Brain microvascular endothelial cell (primary cell): ENCODE data around the gene MARS1.

Experiments used
- DNase-seq: peaks from one replicate; pipeline ENCODE4 v3.0.0-alpha.2; 2020
- H3K27ac ChIP-seq: fragments of 250-450 bp; sonication (Bioruptor Pico); 2 replicates; pipeline ENCODE4 v1.5.1; 2020; ENCODE audit warnings: mild to moderate bottlenecking, moderate library complexity
- H3K27me3 ChIP-seq: fragments of 250-450 bp; sonication (Bioruptor Pico); replicated peaks from 2 replicates; pipeline ENCODE4 v1.5.1; 2020; ENCODE audit warnings: mild to moderate bottlenecking
- H3K36me3 ChIP-seq: fragments of 250-450 bp; sonication (Bioruptor Pico); replicated peaks from 2 replicates; pipeline ENCODE4 v1.5.1; 2020; ENCODE audit warnings: mild to moderate bottlenecking
- H3K4me3 ChIP-seq: 2 replicates; pipeline ENCODE4 v1.5.1; 2011; ENCODE audit warnings: low read depth, mild to moderate bottlenecking, control low read depth, low read length, moderate library complexity
- CTCF ChIP-seq: IDR thresholded peaks from 2 replicates; pipeline ENCODE4 v1.5.1; 2011; ENCODE audit warnings: low read depth, mild to moderate bottlenecking, moderate library complexity, low read length, control low read depth, inconsistent platforms; ENCODE audit errors: missing control alignments
- in situ Hi-C: cut with HindIII; loops from 2 replicates; pipeline ENCODE4 v1.10.0; 2017; ENCODE audit warnings: low sequenced_read_pairs, low pct_ligation_motif_present

The MARS1 gene

GRCh38 chr12:57467212-57467874 is 20.5 kb upstream of the MARS1 start:
- in situ Hi-C loops, result no loop called here
- no peak for DNase-seq
- no peaks in the 10 kb centered on the region for H3K36me3 ChIP-seq
- H3K27ac ChIP-seq, result no peak overlapping the region
- peaks cover 11% of the 10 kb centered on the region for H3K27me3 ChIP-seq
- no peak for TF ChIP-seq CTCF
- no peak overlapping the region for H3K4me3 ChIP-seq

- DNase-seq, result no peak
- TF ChIP-seq CTCF, result no peak
- Histone ChIP-seq H3K27me3 (peaks cover 16% of the 10 kb centered on the region), H3K4me3 (no peak overlapping the region), H3K36me3 (no peaks in the 10 kb centered on the region), H3K27ac (no peak overlapping the region)
- in situ Hi-C loops, result no loop called here
Observed at GRCh38 chr12:57467915-57468314, 20.0 kb upstream of the MARS1 start.

DNA sequence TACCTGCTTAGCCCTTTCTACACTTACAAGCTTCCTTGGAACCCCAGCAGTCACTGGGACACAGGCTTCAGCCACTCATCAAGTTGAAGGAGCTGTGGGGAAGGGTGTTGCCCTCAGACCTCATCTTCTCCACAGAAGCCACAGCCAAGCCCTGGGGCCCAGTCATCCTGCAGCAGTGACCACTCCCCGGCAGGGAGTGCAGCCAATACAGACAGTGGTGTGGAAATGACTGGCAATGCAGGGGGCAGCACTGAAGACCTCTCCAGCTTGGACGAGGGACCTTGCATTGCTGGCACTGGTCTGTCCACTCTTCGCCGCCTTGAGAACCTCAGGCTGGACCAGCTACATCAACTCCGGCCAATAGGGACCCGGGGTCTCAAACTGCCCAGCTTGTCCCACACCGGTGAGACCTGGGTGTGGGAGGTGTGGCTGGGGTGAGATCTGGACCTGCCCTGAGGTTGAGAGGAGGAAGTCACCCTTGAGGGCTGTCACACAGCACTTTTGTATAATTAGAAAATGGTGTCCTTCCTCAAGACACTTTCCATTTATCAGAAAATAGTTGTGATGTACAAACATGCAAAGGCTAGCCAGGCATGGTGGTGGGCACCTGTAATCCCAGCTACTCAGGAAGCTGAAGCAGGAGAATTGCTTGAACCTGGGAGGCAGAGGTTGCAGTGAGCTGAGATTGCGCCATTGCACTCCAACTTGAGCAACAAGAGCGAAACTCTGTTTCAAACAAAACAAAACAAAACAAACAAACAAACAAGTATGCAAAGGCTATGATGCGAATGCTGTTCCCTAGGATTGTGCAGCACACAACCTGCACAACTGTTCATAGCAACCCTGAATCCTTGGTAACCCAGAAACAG is 18.3 kb upstream of the MARS1 start:
- DNase-seq, result no peak
- H3K36me3 ChIP-seq, result no peaks in the 10 kb centered on the region
- H3K27me3 ChIP-seq, result peaks cover 32% of the 10 kb centered on the region
- H3K27ac ChIP-seq, result no peak overlapping the region
- TF ChIP-seq CTCF, result no peak
- no peak overlapping the region for H3K4me3 ChIP-seq
- in situ Hi-C loops, result no loop called here

DNA sequence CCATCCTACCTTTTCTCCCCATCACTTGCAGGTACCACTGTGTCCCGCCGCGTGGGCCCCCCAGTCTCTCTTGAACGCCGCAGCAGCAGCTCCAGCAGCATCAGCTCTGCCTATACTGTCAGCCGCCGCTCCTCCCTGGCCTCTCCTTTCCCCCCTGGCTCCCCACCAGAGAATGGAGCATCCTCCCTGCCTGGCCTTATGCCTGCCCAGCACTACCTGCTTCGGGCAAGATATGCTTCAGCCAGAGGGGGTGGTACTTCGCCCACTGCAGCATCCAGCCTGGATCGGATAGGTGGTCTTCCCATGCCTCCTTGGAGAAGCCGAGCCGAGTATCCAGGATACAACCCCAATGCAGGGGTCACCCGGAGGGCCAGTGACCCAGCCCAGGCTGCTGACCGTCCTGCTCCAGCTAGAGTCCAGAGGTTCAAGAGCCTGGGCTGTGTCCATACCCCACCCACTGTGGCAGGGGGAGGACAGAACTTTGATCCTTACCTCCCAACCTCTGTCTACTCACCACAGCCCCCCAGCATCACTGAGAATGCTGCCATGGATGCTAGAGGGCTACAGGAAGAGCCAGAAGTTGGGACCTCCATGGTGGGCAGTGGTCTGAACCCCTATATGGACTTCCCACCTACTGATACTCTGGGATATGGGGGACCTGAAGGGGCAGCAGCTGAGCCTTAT is 17.4 kb upstream of the MARS1 start:
- DNase-seq, result no peak
- H3K36me3 ChIP-seq, result no peaks in the 10 kb centered on the region
- in situ Hi-C loops, result no loop called here
- no peak overlapping the region for H3K4me3 ChIP-seq
- no peak overlapping the region for H3K27ac ChIP-seq
- peaks cover 41% of the 10 kb centered on the region for H3K27me3 ChIP-seq
- TF ChIP-seq CTCF, result no peak

DNA sequence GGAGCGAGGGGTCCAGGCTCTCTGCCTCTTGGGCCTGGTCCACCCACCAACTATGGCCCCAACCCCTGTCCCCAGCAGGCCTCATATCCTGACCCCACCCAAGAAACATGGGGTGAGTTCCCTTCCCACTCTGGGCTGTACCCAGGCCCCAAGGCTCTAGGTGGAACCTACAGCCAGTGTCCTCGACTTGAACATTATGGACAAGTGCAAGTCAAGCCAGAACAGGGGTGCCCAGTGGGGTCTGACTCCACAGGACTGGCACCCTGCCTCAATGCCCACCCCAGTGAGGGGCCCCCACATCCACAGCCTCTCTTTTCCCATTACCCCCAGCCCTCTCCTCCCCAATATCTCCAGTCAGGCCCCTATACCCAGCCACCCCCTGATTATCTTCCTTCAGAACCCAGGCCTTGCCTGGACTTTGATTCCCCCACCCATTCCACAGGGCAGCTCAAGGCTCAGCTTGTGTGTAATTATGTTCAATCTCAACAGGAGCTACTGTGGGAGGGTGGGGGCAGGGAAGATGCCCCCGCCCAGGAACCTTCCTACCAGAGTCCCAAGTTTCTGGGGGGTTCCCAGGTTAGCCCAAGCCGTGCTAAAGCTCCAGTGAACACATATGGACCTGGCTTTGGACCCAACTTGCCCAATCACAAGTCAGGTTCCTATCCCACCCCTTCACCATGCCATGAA is 16.8 kb upstream of the MARS1 start:
- in situ Hi-C loops, result no loop called here
- Histone ChIP-seq H3K27me3 (peaks cover 45% of the 10 kb centered on the region), H3K36me3 (no peaks in the 10 kb centered on the region), H3K4me3 (no peak overlapping the region), H3K27ac (no peak overlapping the region)
- no peak for TF ChIP-seq CTCF
- no peak for DNase-seq
